22Rv1 (cell line): ENCODE data around the gene GMPR2.
"Not testable (repeated sequence)": the region's sequence is repeated elsewhere in the genome, so short reads cannot be mapped to it uniquely, and the experiment has no call there.

Source experiments
- H3K27ac ChIP-seq: fragments of 450-650 bp; 2 replicates; pipeline ENCODE4 v1.5.1; 2017
- CTCF ChIP-seq: fragments of 450-650 bp; IDR thresholded peaks from 2 replicates; pipeline ENCODE4 v1.5.1; 2017; ENCODE audit warnings: mild to moderate bottlenecking
- ZFX ChIP-seq: fragments of 450-650 bp; IDR thresholded peaks from 2 replicates; pipeline ENCODE4 v1.6.1; 2017; ENCODE audit warnings: antibody characterized with exemption, borderline replicate concordance

The GMPR2 gene

GRCh38 chr14:24215495-24216344 lies 17.0 kb upstream of the GMPR2 start, which contains the start of gene MDP1:
TSS of gene MDP1 (minus strand) at chr14:24216066. CDS start at chr14:24215955, 111 bp downstream.
- H3K27ac ChIP-seq: peak within 1 kb of the TSS; percentile 96
- TF ChIP-seq CTCF (peak; percentile 84), ZFX (no peak)

- peak overlapping the region; percentile 96 for H3K27ac ChIP-seq
- TF ChIP-seq CTCF (no peak), ZFX (no peak)
These were observed 16.4 kb upstream of the GMPR2 start for GRCh38 chr14:24216345-24216699.

GRCh38 chr14:24216876-24217275 lies 15.9 kb upstream of the GMPR2 start:
- H3K27ac ChIP-seq: peak overlapping the region; percentile 96

- no peak overlapping the region for H3K27ac ChIP-seq
- TF ChIP-seq ZFX: no peak
These were observed 13.6 kb upstream of the GMPR2 start for GRCh38 chr14:24219080-24219479.

GRCh38 chr14:24219521-24219920 lies 13.2 kb upstream of the GMPR2 start:
- TF ChIP-seq ZFX (no peak), CTCF (no peak)
- no peak overlapping the region for H3K27ac ChIP-seq

GRCh38 chr14:24222987-24223386 lies 9.7 kb upstream of the GMPR2 start:
- H3K27ac ChIP-seq: not testable (repeated sequence)

- H3K27ac ChIP-seq: no peak overlapping the region
These were observed 8.1 kb upstream of the GMPR2 start for GRCh38 chr14:24224618-24225071.

GRCh38 chr14:24226473-24226872 lies 6.3 kb upstream of the GMPR2 start:
- no peak for TF ChIP-seq CTCF
- no peak for TF ChIP-seq ZFX

More at GRCh38 chr14:24224618-24225071, 8.1 kb upstream of the GMPR2 start:
- TF ChIP-seq CTCF (no peak), ZFX (no peak)

GRCh38 chr14:24228902-24229301 lies 3.8 kb upstream of the GMPR2 start:
- TF ChIP-seq ZFX (no peak), CTCF (no peak)
- no peak overlapping the region for H3K27ac ChIP-seq

More at GRCh38 chr14:24226473-24226872, 6.3 kb upstream of the GMPR2 start:
- H3K27ac ChIP-seq: no peak overlapping the region
